ENCODE measurements around the gene GPAT2.
"Not testable (repeated sequence)": the region's sequence is repeated elsewhere in the genome, so short reads cannot be mapped to it uniquely, and the experiment has no call there.

The GPAT2 gene

DNA sequence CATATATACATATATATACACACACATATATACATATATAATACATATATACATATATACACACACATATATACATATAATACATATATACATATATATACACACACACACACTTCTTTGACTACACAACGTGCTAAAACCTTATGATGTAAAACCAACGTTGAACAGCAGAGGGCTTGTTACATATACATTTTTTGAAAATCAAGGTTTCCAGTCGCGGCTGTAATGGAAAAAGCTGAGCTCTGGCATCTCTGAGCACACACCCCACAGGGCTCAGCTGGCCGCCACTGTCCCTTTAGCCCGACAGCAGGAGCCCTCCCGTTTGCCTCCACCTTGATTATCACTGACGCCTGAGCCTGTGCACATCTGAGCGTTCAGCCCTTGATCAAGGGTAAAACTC, 719 bp downstream of the GPAT2 start:
- H3K36me3 ChIP-seq (ENCODE audit: control insufficient read depth, low read depth, low read length); H3K27me3 ChIP-seq (ENCODE audit: control insufficient read depth, insufficient read depth, low read length); H3K4me3 ChIP-seq (ENCODE audit: low read length); H3K4me1 ChIP-seq (ENCODE audit: control insufficient read depth, low read depth, low read length); H3K9ac ChIP-seq (ENCODE audit: low read length); H3K9me3 ChIP-seq (ENCODE audit: control insufficient read depth, low read depth, low read length); H3K27ac ChIP-seq (ENCODE audit: low read length): not testable (repeated sequence)

DNA sequence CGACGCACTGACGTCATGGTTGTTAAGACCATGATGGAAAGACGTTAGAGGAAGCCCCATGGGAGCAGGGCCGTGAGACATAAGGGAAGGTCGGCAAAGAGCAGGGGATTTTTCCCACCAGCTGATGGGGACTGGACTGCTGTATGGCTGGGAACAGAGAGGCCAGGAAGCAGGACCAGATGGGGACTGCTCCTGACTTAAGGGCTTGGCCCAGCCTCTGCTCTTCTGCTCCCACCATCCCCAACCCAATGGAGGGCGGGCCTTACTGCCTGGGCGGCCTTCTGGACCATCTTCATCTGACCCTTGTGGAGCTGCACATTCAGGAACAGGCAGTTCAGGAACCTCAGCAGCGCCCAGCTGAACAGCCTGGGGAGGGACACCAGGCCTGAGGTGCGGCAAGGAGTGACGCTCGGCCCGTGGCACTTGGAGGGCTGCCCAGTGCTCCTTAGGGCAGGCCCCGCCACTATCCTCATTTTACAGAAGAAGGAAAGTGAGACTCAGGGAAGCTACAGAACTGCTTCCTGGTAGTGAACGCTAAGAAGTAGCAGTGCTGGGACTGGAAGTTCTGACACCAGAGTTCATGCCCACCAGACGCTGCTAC, 6.9 kb downstream of the GPAT2 start:
- H3K27ac ChIP-seq (ENCODE audit: low read length); H3K9me3 ChIP-seq (ENCODE audit: control insufficient read depth, low read depth, low read length); H3K27me3 ChIP-seq (ENCODE audit: control insufficient read depth, insufficient read depth, low read length); H3K9ac ChIP-seq (ENCODE audit: low read length); H3K4me3 ChIP-seq (ENCODE audit: low read length); H3K36me3 ChIP-seq (ENCODE audit: control insufficient read depth, low read depth, low read length); H3K4me1 ChIP-seq (ENCODE audit: control insufficient read depth, low read depth, low read length): not testable (repeated sequence)

DNA sequence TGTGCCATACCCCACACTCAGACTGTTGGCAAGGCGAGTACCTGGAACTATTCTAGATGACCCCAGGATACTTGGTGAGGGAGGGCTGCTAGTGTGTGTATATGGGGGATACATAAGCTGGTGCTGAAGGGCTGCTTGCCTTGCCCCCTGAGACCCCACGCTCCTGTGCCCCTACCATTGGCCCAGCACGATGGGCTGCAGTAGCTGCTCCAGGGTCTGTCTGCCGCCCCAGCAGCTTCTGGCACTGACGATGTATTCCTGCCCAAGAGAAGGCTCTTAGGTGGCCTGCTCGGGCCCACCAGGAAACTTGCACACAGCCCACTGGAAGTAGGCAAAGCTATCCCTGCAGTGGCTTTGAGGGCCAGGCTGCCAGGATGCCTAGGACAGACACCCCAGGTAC, 9.0 kb downstream of the GPAT2 start:
- H3K9me3 ChIP-seq (ENCODE audit: control insufficient read depth, low read depth, low read length); H3K4me3 ChIP-seq (ENCODE audit: low read length); H3K27ac ChIP-seq (ENCODE audit: low read length); H3K36me3 ChIP-seq (ENCODE audit: control insufficient read depth, low read depth, low read length); H3K27me3 ChIP-seq (ENCODE audit: control insufficient read depth, insufficient read depth, low read length); H3K9ac ChIP-seq (ENCODE audit: low read length); H3K4me1 ChIP-seq (ENCODE audit: control insufficient read depth, low read depth, low read length): not testable (repeated sequence)

DNA sequence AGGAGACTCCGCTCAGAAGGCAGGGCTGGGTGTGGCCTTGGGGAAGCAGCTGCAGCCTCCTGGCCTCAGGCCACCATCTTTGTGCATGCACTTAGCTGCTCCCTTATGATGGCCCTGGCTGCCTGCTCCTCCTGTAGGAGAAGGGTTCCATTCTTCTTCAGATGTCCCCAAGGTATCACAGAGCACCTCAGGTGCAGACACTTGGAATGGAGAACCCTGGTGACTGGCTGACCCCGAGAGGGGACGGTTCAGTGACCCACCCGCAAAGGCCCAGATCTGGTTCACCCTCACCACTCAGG, 9.6 kb downstream of the GPAT2 start:
- H3K9me3 ChIP-seq (ENCODE audit: control insufficient read depth, low read depth, low read length), result no peaks in the 10 kb centered on the region
- H3K27me3 ChIP-seq (ENCODE audit: control insufficient read depth, insufficient read depth, low read length), result no peaks in the 10 kb centered on the region
- H3K9ac ChIP-seq (ENCODE audit: low read length), result no peak overlapping the region
- no peak overlapping the region for H3K4me3 ChIP-seq (ENCODE audit: low read length)
- no peak overlapping the region for H3K27ac ChIP-seq (ENCODE audit: low read length)
- no peaks in the 10 kb centered on the region for H3K36me3 ChIP-seq (ENCODE audit: control insufficient read depth, low read depth, low read length)
- H3K4me1 ChIP-seq (ENCODE audit: control insufficient read depth, low read depth, low read length), result no peaks in the 10 kb centered on the region

DNA sequence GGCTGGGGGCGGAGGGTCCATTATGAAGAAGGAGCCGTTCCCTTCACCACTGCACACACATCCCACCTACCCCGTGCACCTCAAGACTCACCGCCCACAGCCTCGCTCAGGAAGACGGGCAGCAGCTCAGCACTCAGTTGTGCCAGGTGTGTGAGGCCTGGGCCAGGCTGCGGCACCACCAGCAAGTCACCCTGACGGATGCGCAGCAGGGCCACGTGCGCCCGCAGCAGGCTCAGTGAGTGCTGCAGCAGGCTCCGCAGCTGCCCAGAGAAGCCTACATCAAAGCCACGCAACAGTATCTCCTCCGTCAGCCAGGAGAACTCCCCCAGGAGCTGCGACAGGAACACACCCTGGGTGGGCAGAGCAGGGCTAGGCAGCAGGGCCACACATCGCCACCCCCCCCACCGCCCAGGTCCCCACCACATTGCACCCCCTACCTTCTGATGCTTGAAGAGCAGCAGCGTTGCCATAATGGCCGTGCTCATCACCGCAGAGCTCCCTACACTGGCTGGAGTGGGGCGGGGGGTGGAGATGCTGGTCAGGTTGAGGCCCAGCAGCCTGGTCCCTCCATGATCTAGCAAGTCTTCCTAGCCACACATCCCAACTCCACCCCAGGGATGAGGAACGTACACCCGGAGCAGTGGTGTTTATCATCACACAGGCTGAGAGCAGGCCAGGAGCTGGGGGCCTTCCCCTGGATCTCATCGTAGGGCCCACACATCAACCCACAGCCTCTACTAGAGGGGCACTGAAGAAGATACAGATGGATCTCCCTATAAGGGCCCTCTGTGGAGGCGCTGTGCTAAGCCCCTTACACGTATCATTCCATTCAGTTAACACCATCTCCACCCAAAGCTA, 10.2 kb downstream of the GPAT2 start:
- H3K4me1 ChIP-seq (ENCODE audit: control insufficient read depth, low read depth, low read length), result no peaks in the 10 kb centered on the region
- no peaks in the 10 kb centered on the region for H3K36me3 ChIP-seq (ENCODE audit: control insufficient read depth, low read depth, low read length)
- no peak overlapping the region for H3K9ac ChIP-seq (ENCODE audit: low read length)
- H3K27ac ChIP-seq (ENCODE audit: low read length), result no peak overlapping the region
- no peaks in the 10 kb centered on the region for H3K9me3 ChIP-seq (ENCODE audit: control insufficient read depth, low read depth, low read length)
- no peaks in the 10 kb centered on the region for H3K27me3 ChIP-seq (ENCODE audit: control insufficient read depth, insufficient read depth, low read length)
- no peak overlapping the region for H3K4me3 ChIP-seq (ENCODE audit: low read length)

DNA sequence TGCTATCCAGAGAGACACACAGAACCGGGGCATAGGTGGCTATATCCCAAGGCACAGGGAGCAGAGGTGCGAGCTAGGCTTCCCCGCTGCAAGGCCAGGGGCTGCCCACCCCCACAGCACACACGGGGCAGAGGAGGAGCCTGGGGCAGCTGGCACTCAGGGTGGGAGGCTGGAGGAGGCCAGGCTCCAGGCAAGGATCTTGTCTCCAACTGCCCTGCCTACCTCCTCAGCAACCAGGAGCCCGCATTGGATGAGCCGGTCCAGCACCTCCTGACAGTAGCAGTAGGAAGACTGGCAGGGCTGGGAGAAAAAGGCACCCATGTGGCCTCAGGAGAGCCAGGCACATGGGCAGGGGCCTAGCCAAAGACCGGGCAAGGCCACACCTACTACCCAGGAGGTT, 11.0 kb downstream of the GPAT2 start:
- not testable (repeated sequence) for H3K9me3 ChIP-seq (ENCODE audit: control insufficient read depth, low read depth, low read length); H3K27me3 ChIP-seq (ENCODE audit: control insufficient read depth, insufficient read depth, low read length); H3K9ac ChIP-seq (ENCODE audit: low read length); H3K4me3 ChIP-seq (ENCODE audit: low read length); H3K4me1 ChIP-seq (ENCODE audit: control insufficient read depth, low read depth, low read length); H3K36me3 ChIP-seq (ENCODE audit: control insufficient read depth, low read depth, low read length); H3K27ac ChIP-seq (ENCODE audit: low read length)

DNA sequence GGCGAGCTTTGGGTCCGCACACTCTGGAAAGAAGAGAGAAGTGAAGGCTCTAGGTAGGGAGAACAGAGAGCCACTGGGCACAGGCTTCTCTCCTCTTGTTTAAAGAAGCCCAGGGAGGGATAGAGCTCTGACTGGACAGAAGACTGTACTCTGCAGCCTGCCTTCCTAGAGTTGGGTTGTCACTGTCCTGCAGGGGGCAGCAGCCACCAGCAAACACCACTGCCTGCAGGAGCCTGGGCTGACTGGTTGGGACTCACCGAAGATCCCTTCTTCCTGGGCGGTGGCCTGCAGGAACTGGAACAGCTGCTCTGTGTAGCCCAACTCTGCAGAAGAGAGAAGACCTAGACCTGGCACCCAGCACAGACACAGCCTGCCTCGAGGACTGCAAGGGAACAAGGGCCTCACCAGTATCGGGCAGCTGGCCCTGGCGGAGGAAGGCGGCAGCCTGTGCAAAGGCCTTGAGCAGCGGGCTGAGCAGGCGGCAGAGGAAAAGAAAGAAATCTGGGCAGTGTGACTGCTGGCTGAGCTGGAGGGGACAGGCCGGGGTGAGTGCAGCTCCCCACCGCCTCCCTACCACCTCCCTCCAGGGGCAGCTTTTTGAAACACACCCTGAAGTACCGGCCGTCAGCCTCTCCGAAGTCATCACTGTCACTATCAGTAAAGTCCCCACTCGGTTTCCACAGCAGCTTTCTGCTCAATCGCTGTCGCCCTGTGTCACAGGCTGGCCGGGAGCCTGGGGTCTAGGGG, 11.8 kb downstream of the GPAT2 start:
- H3K9ac ChIP-seq (ENCODE audit: low read length); H3K36me3 ChIP-seq (ENCODE audit: control insufficient read depth, low read depth, low read length); H3K9me3 ChIP-seq (ENCODE audit: control insufficient read depth, low read depth, low read length); H3K4me1 ChIP-seq (ENCODE audit: control insufficient read depth, low read depth, low read length); H3K4me3 ChIP-seq (ENCODE audit: low read length); H3K27me3 ChIP-seq (ENCODE audit: control insufficient read depth, insufficient read depth, low read length); H3K27ac ChIP-seq (ENCODE audit: low read length): not testable (repeated sequence)

DNA sequence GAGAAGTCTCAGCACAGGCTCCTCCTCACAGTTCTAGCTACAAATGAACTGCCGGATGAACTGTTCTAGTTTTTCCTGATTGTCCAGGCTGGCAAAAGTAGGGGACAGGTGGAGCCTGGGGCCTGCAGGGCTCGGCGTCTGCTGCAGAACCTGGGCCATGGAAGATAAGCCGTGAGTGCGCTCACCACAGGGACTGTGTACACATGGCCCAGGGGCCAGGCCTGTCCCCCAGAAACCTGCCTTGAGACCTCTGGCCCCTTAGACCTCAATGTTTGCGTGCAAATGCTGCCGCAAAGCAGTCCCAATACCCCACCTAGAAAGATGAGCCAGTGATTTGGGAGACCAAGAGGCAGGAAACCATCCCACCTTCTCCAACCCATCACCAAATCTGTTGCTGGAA, 12.6 kb downstream of the GPAT2 start:
- not testable (repeated sequence) for H3K9me3 ChIP-seq (ENCODE audit: control insufficient read depth, low read depth, low read length); H3K27me3 ChIP-seq (ENCODE audit: control insufficient read depth, insufficient read depth, low read length); H3K36me3 ChIP-seq (ENCODE audit: control insufficient read depth, low read depth, low read length); H3K9ac ChIP-seq (ENCODE audit: low read length); H3K4me3 ChIP-seq (ENCODE audit: low read length); H3K27ac ChIP-seq (ENCODE audit: low read length); H3K4me1 ChIP-seq (ENCODE audit: control insufficient read depth, low read depth, low read length)

DNA sequence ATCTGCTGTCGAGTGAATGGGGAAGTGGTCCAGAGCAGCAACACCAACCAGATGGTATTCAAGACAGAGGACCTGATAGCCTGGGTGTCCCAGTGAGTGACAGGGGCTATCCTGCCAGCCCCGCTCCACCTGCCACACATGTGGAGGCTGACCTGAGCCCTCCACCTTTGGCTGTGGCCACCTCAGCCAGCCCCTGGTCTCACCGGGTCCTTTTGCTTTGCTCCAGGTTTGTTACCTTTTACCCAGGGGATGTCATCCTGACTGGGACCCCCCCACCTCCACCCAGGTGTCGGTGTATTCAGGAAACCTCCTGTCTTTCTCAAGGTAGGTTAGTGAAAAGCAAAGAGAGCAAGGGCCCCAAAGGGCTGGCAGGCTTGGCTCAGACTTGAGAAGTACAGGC, 13.6 kb downstream of the GPAT2 start:
- not testable (repeated sequence) for H3K36me3 ChIP-seq (ENCODE audit: control insufficient read depth, low read depth, low read length); H3K27me3 ChIP-seq (ENCODE audit: control insufficient read depth, insufficient read depth, low read length); H3K27ac ChIP-seq (ENCODE audit: low read length); H3K9ac ChIP-seq (ENCODE audit: low read length); H3K9me3 ChIP-seq (ENCODE audit: control insufficient read depth, low read depth, low read length); H3K4me1 ChIP-seq (ENCODE audit: control insufficient read depth, low read depth, low read length); H3K4me3 ChIP-seq (ENCODE audit: low read length)

DNA sequence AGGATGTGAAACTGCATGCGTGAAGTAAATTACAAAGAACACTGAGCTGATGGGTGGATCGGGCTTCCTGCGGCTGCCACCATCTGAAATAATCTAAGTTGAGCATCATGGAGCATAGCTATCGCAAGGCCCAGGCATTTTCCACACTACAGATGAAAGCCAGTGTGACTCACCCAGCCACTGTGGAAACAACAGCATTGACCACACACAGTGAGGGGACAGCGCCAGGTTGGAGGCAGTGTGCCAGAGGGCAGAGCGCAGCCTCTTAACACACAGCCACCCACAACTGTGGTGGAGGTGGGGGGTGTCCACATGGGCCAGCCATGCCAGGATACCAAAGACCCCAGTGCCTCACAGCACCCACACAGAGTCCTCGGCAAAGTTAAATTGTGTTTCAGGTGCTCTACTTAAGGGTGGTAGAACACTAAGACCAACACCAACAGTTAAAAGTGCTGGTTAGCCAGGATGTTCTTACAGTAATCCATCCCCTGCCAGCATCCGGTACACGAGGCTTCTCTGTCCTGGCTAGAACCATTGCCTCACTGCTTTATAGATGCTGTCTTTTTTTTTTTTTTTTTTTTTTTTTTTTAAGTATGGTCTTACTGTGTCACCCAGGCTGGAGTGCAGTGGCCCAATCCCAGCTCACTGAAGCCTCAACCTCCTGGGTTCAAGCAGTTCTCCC, 14.7 kb downstream of the GPAT2 start:
- not testable (repeated sequence) for H3K4me1 ChIP-seq (ENCODE audit: control insufficient read depth, low read depth, low read length); H3K9me3 ChIP-seq (ENCODE audit: control insufficient read depth, low read depth, low read length); H3K36me3 ChIP-seq (ENCODE audit: control insufficient read depth, low read depth, low read length); H3K9ac ChIP-seq (ENCODE audit: low read length); H3K27me3 ChIP-seq (ENCODE audit: control insufficient read depth, insufficient read depth, low read length); H3K27ac ChIP-seq (ENCODE audit: low read length); H3K4me3 ChIP-seq (ENCODE audit: low read length)

DNA sequence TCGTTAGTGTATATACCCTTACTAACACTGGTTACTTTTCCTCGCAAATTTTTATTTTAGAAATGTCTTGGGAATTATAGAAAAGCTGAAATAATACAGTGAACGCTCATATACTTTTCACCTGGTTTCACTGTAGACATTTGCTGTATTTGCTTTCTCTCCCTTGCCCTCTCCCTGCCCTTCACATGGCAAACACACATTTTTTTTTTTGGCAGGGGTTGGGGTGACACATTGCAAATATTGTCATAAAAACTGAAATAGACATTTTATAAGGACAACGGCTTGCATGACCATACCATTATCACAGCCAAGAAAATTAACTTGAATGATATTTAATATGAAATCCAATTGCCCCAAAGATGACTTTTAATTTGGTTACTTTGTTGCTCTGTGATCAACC, 18.4 kb downstream of the GPAT2 start:
- H3K4me1 ChIP-seq (ENCODE audit: control insufficient read depth, low read depth, low read length); H3K27ac ChIP-seq (ENCODE audit: low read length); H3K4me3 ChIP-seq (ENCODE audit: low read length); H3K9ac ChIP-seq (ENCODE audit: low read length); H3K9me3 ChIP-seq (ENCODE audit: control insufficient read depth, low read depth, low read length); H3K27me3 ChIP-seq (ENCODE audit: control insufficient read depth, insufficient read depth, low read length); H3K36me3 ChIP-seq (ENCODE audit: control insufficient read depth, low read depth, low read length): not testable (repeated sequence)
